K562 (cell line): ENCODE measurements around the gene ERBB3.
A peak's percentile ranks its signal among the peaks of the same experiment; 100 is the strongest.

Experiments used
- CTCF ChIP-seq, 3 experiments: IDR thresholded peaks in 2 of 3; conservative IDR thresholded peaks in 1 of 3; 2 replicates each; pipeline ENCODE4 v1.5.1; 2011 to 2012; ENCODE audit warnings: low read length in 3 of 3, mild to moderate bottlenecking in 3 of 3, control low read depth in 2 of 3, improper control_type of control experiment in 1 of 3, inconsistent platforms in 1 of 3, low read depth in 1 of 3, mixed read lengths in 1 of 3, moderate library complexity in 1 of 3; ENCODE audit not compliant: insufficient read depth in 2 of 3
- HEY1 ChIP-seq: fragments of 250-450 bp; sonication (Bioruptor Pico); IDR thresholded peaks from 2 replicates; pipeline ENCODE4 v1.5.0; 2020; ENCODE audit warnings: mild to moderate bottlenecking, moderate library complexity, borderline replicate concordance
- HMG20B ChIP-seq: fragments of 250-450 bp; sonication (Bioruptor Pico); IDR thresholded peaks from 2 replicates; pipeline ENCODE4 v1.5.0; 2021; ENCODE audit warnings: mild to moderate bottlenecking
- NFIC ChIP-seq: fragments of 450-650 bp; IDR thresholded peaks from 2 replicates; pipeline ENCODE4 v1.6.1; 2017; ENCODE audit warnings: mild to moderate bottlenecking, inconsistent platforms
- PREB ChIP-seq: sonication (generic); formaldehyde crosslinking; IDR thresholded peaks from 2 replicates; pipeline ENCODE4 v1.8.1; 2023; ENCODE audit warnings: mild to moderate bottlenecking, missing genetic modification reagents
- RAD21 ChIP-seq, 2 experiments: fragments of 250-450 bp in 1 of 2; fragments of 450-650 bp in 1 of 2; sonication (Bioruptor Pico) in 1 of 2; formaldehyde crosslinking in 1 of 2; IDR thresholded peaks in 1 of 2; conservative IDR thresholded peaks in 1 of 2; 2 replicates each; pipeline versions ENCODE4 v1.4.0 to v1.8.0; 2020 to 2022; ENCODE audit warnings: mild to moderate bottlenecking in 2 of 2, moderate library complexity in 1 of 2
- TAF1 ChIP-seq: IDR thresholded peaks from 2 replicates; pipeline ENCODE4 v1.6.1; 2011; ENCODE audit warnings: mild to moderate bottlenecking, low read length, moderate library complexity; ENCODE audit not compliant: insufficient read depth, control insufficient read depth, severe bottlenecking; ENCODE audit errors: extremely low read depth
- ZBTB12 ChIP-seq: fragments of 250-450 bp; sonication (Bioruptor Pico); IDR thresholded peaks from 2 replicates; pipeline ENCODE4 v1.4.0; 2020
- ZNF263 ChIP-seq: sonication (generic); formaldehyde crosslinking; IDR thresholded peaks from 2 replicates; pipeline ENCODE4 v1.8.0; 2022; ENCODE audit warnings: mild to moderate bottlenecking, missing genetic modification reagents, borderline replicate concordance

GRCh38 chr12:56127485-56127887 lies 47.5 kb downstream of the ERBB3 start:
- TF ChIP-seq HMG20B (CRISPR knock-in tag) (no peak), ZNF263 (no peak), PREB (CRISPR knock-in tag) (no peak), TAF1 (no peak), NFIC (peak; percentile 77), ZBTB12 (CRISPR knock-in tag) (no peak), CTCF (IDR thresholded peaks at IDR 0.05 in 2 of 3, conservative IDR thresholded peaks at IDR 0.05 in 1 of 3; ENCODE audit: insufficient read depth in 2 of 3, low read depth in 1 of 3, low read length in 3 of 3) (no peak), HEY1 (CRISPR knock-in tag) (0 out of 2 replicates have a peak, but pooled peaks have one; percentile 23), RAD21 (CRISPR knock-in tag; conservative IDR thresholded peaks at IDR 0.05 in 1 of 2, IDR thresholded peaks at IDR 0.05 in 1 of 2) (no peak)
